HG03521 (cell line): Measurements from ENCODE around the gene DYRK1B.
A peak's percentile ranks its signal among the peaks of the same experiment; 100 is the strongest.

Experiments used
- ATAC-seq: cut with Tn5 transposase; IDR thresholded peaks from one replicate; pipeline ENCODE4 v1.9.1; 2021; ENCODE audit warnings: mild to moderate bottlenecking, moderate library complexity; ENCODE audit not compliant: unreplicated experiment

DYRK1B gene

DNA sequence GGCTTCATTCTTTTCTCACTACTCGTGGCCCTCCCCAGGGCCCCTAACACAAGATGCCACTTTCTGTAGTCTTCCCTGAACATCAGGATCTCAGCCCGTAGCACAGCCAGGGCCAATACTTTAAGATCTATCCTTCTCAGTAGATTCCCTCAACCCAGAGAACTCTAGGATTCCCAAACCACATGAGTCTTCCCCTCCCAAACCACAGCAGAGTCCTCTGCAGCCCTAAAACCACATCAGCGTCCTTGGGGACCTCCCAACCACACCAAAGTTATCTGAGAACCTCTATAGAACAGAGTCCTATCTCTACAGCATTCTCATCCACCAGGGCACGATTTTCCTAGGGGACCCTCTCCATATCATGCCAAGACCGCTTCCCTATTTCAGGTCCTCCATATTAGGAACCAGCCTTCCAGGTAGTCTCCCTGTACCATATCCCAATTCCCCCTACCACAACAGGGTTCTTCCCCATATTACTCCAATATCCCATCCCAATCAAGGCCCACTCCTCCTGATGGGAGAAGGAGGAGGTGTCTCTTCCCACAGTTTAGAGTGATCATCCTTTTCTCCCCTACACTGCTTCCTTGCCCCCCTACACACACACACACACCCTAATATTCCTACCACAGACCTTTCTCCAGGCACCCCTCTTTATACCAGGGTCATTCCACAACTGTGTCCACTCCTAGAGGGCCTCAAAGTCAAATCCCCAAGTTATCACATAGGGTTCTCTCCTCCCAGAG is 1.4 kb downstream of the DYRK1B start:
- no peak for ATAC-seq

GRCh38 chr19:39831679-39832078 is 2.3 kb downstream of the DYRK1B start:
- ATAC-seq: no peak

DNA sequence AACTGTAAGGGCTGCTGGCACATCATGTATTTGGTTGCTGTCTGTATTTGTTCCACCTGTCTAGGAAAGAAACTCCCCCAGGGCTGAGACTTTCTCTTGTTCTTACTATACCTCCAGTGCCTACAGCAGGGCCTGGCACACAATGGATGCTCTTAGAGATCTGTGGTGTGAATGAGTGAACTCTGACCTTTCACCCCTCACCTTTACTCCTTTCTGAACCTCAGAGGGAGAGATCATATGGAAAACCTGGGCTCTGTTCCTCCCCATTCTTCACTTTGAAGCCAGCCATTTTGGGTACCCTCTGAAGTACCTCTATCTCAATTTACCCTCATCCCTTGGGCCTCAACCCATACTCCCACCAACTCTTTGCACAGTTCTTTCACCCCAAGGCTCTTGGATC is 3.1 kb downstream of the DYRK1B start:
- no peak for ATAC-seq

DNA sequence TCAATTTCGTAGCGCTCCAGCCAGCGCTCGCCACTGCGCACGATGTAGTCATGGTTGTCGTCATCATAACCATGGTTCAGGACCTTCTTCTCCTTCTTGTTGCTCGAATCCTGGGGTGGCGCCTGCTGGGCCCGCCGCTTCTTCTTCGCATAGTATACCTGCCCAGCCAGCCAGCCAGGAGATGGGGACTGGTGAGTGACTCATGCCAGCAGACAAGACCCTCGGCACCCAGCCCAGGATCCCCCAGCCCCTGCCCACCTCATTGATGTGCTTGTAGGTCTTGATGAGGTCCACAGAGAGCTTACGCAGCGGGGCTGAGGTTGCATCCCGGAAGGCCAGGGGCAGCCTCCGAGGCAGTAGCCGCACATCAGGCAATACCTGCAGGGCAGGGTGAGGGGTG is 3.6 kb downstream of the DYRK1B start:
- ATAC-seq: no peak

DNA sequence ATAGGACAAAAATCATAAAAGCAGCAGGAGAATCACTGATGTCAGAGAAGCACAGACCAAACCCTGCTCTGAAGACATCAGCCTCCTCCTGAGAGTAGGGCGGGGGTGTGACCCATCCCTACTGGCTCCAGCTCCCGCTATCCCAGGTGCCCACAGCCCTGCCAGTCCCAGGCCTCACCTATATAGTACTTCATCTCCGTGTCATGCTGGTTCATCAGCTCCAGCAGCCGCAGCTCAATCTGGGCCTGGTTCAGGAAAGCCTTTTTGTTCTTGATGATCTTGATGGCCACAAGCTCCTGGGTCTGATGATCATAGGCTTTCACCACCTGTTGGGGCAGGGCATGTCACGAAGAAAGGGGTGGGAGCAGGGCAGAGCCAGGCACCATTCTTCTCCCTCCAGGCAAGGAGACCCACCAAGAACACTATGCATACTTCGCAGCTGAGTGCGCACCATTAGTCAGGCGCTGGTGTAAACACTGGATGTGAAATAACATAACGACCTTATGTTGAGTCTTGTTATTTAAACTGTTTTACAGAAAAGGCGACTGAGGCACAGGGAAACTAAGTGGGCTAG is 4.2 kb downstream of the DYRK1B start:
- ATAC-seq: no peak

DNA sequence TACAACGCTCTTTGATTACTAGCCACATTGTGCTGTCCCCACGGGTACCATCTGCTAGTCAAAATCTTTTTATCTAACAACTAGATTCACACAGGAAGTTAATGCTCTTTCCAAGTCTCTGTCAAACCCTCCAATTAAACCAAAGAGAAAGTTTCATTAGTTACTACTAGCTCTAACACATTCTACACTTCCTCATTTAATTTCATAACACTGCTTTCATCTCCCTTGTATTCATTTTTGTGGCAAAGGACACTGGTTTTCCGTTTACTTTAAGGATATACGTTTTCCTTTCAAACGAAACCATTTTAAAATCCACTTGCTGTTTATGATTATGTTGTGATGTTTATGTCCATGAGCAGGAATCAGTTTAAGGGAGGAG is 5.3 kb downstream of the DYRK1B start:
- no peak for ATAC-seq

DNA sequence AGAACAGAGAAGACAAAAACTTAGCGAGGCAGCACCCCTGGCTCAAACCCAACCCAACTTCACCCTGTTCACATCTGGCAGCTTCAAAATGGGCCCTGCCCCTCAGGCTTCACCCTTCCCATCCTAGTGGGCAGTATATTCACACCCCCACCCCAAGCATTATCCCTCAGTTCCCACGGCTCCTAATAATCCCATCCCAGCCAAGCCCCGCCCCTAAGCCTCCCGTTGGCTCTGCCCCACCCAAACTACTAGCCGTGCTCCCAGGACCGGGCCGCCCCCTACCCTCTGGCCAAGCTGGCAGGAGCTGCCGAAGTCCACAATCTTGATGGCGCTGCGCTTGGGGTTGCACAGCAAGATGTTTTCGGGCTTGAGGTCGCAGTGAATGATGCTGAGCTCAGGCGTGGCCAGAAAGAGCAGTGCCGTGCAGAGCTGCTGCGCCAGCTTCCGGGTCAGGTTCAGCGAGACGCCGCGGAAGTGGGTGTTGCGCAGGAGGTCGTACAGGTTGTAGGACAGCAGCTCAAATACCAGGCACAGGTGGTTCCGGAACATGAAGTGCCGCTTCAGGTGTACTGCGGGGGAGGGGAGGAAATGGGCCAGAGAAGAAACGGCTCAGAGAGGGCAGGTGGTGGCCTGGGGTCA is 5.8 kb downstream of the DYRK1B start:
- no peak for ATAC-seq

DNA sequence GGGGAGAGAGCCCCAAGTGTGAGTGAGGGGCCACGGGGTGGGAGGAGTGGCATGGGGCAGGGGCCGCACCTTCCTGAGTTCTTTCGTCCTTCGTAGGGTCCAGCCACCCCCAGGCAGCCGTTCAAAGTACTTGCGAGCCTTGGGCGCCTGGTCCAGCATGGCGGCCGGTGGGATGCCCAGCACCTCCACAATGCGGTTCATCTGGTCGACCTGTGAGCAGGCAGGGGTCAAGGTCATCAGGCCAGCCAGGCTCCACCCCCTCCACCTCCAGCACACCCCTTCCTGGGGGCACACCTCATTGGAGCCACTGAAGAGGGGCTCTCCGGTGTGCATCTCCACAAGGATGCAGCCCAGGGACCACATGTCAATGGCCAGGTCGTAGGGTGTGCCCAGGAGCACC is 6.7 kb downstream of the DYRK1B start:
- ATAC-seq: no peak

- no peak for ATAC-seq
These were observed 7.5 kb downstream of the DYRK1B start for GRCh38 chr19:39826311-39826945.

GRCh38 chr19:39825531-39826076 is 8.4 kb downstream of the DYRK1B start:
- no peak for ATAC-seq

DNA sequence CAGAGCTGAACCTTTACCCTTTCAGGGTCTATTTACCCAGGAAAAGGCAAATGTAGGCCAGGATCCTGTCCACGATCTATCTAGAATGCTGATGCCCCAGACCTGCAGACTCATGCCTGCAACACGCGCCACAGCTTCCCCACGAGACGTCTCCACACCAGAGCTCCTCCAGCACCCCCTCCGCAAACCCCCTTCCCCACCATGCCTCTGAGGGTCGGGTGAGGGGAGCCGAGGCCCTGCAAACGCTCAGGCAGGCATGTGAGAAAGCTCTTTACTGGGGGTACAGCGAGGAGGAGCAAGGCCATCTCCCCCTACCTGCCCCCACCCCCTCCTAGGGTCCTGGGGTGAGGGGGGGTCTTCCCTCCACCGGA is 8.9 kb downstream of the DYRK1B start:
- no peak for ATAC-seq

GRCh38 chr19:39824143-39825092 is 9.5 kb downstream of the DYRK1B start:
- ATAC-seq: peak; percentile 65

GRCh38 chr19:39823686-39824085 is 10.3 kb downstream of the DYRK1B start:
- ATAC-seq: no peak

- ATAC-seq: no peak
These were observed 13.3 kb downstream of the DYRK1B start for GRCh38 chr19:39820696-39821095.

DNA sequence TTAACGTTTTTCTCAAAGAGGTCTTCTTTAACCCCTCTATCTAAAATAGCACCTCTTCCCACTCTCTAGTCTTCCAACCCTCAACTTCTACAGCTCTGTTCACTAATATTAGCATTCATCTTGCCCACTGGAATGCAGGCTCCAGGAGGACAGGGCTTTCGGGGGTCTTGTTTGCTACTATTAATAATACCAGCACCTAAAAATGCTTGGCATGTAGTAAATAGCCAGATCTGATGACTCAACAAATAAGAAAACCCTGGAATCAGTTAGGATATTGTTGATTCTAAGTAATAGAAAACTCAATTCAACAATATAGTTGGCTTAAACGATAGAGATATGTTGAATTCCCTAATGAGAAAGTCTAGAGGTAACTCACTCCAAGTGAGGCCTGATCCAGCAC is 14.2 kb downstream of the DYRK1B start:
- no peak for ATAC-seq

DNA sequence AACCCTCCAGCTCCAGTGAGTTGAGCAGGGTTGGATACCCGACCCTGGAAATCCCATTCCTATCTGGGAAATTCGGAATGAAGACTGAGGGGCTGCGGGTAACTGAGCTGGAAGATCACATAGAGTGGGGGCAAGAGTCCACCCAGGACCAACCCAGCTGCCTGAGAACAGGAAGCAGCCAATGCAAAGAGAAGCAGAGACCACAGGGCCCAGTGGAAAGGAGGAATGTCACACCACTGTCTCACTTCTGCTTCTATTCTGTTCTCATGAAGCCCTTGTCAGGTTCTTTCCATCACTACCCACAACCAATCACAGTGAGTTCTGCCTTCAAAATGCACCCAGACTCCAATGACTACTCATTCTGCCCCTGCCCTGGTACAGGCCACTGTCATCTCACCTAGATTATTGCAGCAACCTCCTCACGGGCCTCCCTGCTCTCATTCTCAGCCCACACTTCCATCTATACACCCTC is 15.3 kb downstream of the DYRK1B start:
- ATAC-seq: peak; percentile 64

- ATAC-seq: no peak
These were observed 15.9 kb downstream of the DYRK1B start for GRCh38 chr19:39817888-39818561.

DNA sequence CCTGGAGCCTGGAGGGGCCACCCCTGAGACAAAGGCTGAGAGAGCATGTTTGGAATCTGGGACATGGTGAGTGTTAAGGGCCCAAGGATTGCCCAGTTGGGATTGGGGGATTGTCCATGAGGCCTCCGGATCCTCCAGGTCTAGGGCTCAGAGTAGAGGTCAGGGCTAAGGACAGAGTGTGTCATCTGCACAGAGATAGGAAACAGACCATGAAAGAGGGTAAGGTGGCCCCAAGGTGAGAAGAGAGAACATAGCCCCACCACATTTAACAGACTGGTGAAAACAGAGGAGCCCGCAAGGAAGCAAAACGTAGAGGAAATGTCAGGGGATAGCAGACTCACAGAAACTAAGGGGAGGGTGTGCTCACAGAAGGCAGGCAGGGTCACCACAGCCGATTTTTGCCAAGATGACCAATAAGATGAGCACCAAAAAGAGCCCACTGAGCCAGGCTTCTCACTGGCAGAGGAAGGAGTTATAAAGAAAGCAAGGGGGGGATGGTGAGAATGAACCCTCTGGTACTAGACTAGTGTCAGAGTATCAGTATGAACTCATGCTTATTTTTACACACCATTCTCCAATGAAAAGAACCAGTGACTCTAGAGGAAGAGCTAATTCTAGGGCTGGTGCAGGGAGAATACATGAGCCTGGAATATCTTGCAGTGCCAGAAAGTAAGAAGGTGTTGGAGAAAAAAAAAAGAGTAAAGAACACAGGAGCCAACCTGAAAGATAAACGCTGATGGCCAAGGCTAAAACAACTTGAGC is 17.5 kb downstream of the DYRK1B start:
- ATAC-seq: no peak

- no peak for ATAC-seq
These were observed 19.4 kb downstream of the DYRK1B start for GRCh38 chr19:39814595-39814994.
